Measurements from ENCODE around the gene EIF2D.

- TF ChIP-seq CTCF (conservative IDR thresholded peaks at IDR 0.05; ENCODE audit: low read depth, low read length), result no peak
- no peak for TF ChIP-seq BHLHE40 (IDR thresholded peaks at IDR 0.05; ENCODE audit: low read depth, low read length)
- TF ChIP-seq POLR2A (IDR thresholded peaks at IDR 0.05; ENCODE audit: low read depth, low read length), result no peak
- TF ChIP-seq CEBPB (IDR thresholded peaks at IDR 0.05; ENCODE audit: low read depth, low read length), result no peak
- no peak for TF ChIP-seq NFE2L2 (IDR thresholded peaks at IDR 0.05; ENCODE audit: low read depth, low read length)
These were observed 29.7 kb downstream of the EIF2D start for GRCh38 chr1:206582537-206582936.
